ENCODE data around the gene SAP30L.

- TF ChIP-seq EZH2phosphoT487 (IDR thresholded peaks at IDR 0.05; ENCODE audit: insufficient read depth, low read depth) (no peak), EZH2 (IDR thresholded peaks at IDR 0.05; ENCODE audit: insufficient read depth, poor library complexity, severe bottlenecking) (no peak)
Measured at GRCh38 chr5:154406231-154406630, 39.6 kb upstream of the SAP30L start.
